ENCODE measurements around the gene ATP2A3. TPM values are rescaled to one million over a fixed set of nuclear protein-coding genes. Genes with fewer than 3 reads are reported as not detected.
"Not testable (repeated sequence)": the region's sequence is repeated elsewhere in the genome, so short reads cannot be mapped to it uniquely, and the experiment has no call there.

The ATP2A3 gene
- total RNA-seq, 6 experiments from 2014 or later, result 0.05 to 0.12 (median 0.08) TPM

GRCh38 chr17:3952186-3952585 lies 12.1 kb downstream of the ATP2A3 start:
- Mint-ChIP-seq H3K9me3 (no peaks in the 10 kb centered on the region), H3K36me3 (ENCODE audit: low read depth) (no peaks in the 10 kb centered on the region), H3K27ac (no peak overlapping the region), H3K4me3 (no peak overlapping the region), H3K27me3 (ENCODE audit: insufficient read depth) (peaks cover 2% of the 10 kb centered on the region), H3K4me1 (ENCODE audit: low read depth) (no peaks in the 10 kb centered on the region)
- DNase-seq, result no peak
- no peak for TF ChIP-seq CTCF (IDR thresholded peaks at IDR 0.05)

- Mint-ChIP-seq H3K4me3 (no peak overlapping the region), H3K9me3 (no peaks in the 10 kb centered on the region), H3K4me1 (ENCODE audit: low read depth) (no peaks in the 10 kb centered on the region), H3K27me3 (ENCODE audit: insufficient read depth) (peaks cover 2% of the 10 kb centered on the region), H3K36me3 (ENCODE audit: low read depth) (no peaks in the 10 kb centered on the region), H3K27ac (no peak overlapping the region)
- TF ChIP-seq CTCF (IDR thresholded peaks at IDR 0.05), result no peak
- no peak for DNase-seq
Measured at GRCh38 chr17:3951420-3951819, 12.8 kb downstream of the ATP2A3 start.

- Mint-ChIP-seq H3K4me3 (no peak overlapping the region), H3K4me1 (ENCODE audit: low read depth) (no peaks in the 10 kb centered on the region), H3K36me3 (ENCODE audit: low read depth) (no peaks in the 10 kb centered on the region), H3K9me3 (no peaks in the 10 kb centered on the region), H3K27me3 (ENCODE audit: insufficient read depth) (peaks cover 2% of the 10 kb centered on the region), H3K27ac (no peak overlapping the region)
- no peak for TF ChIP-seq CTCF (IDR thresholded peaks at IDR 0.05)
- DNase-seq, result no peak
Measured at GRCh38 chr17:3951003-3951402, 13.2 kb downstream of the ATP2A3 start.

GRCh38 chr17:3950584-3950983 lies 13.7 kb downstream of the ATP2A3 start:
- no peak overlapping the region for H3K4me3 Mint-ChIP-seq
- no peak overlapping the region for H3K27ac Mint-ChIP-seq
- H3K27me3 Mint-ChIP-seq (ENCODE audit: insufficient read depth), result peaks cover 5% of the 10 kb centered on the region
- no peaks in the 10 kb centered on the region for H3K36me3 Mint-ChIP-seq (ENCODE audit: low read depth)
- no peaks in the 10 kb centered on the region for H3K4me1 Mint-ChIP-seq (ENCODE audit: low read depth)
- DNase-seq, result no peak
- H3K9me3 Mint-ChIP-seq, result no peaks in the 10 kb centered on the region
- no peak for TF ChIP-seq CTCF (IDR thresholded peaks at IDR 0.05)

GRCh38 chr17:3949418-3949817 lies 14.8 kb downstream of the ATP2A3 start:
- no peak for TF ChIP-seq CTCF (IDR thresholded peaks at IDR 0.05)
- Mint-ChIP-seq H3K36me3 (ENCODE audit: low read depth) (no peaks in the 10 kb centered on the region), H3K4me3 (no peak overlapping the region), H3K27ac (no peak overlapping the region), H3K4me1 (ENCODE audit: low read depth) (no peaks in the 10 kb centered on the region), H3K27me3 (ENCODE audit: insufficient read depth) (peaks cover 3% of the 10 kb centered on the region), H3K9me3 (no peaks in the 10 kb centered on the region)
- DNase-seq, result no peak

- not testable (repeated sequence) for H3K4me1 Mint-ChIP-seq (ENCODE audit: low read depth); H3K27ac Mint-ChIP-seq; H3K27me3 Mint-ChIP-seq (ENCODE audit: insufficient read depth); H3K4me3 Mint-ChIP-seq; H3K9me3 Mint-ChIP-seq; DNase-seq; H3K36me3 Mint-ChIP-seq (ENCODE audit: low read depth)
Measured at GRCh38 chr17:3948551-3948950, 15.7 kb downstream of the ATP2A3 start.

All from HFFc6 (cell line).